H9 (cell line): ENCODE data around the gene TMEM135. TPM values are rescaled to one million over a fixed set of nuclear protein-coding genes. Genes with fewer than 3 reads are reported as not detected.

ENCODE experiments used
- DNase-seq: peaks from one replicate; pipeline ENCODE4 v3.0.0-alpha.2; 2017
- H2AFZ ChIP-seq: one replicate; pipeline ENCODE4 v1.6.1; 2013; ENCODE audit warnings: mild to moderate bottlenecking, low read length, control low read depth, moderate library complexity
- H2AK5ac ChIP-seq: 2 replicates; pipeline ENCODE4 v1.6.1; 2013; ENCODE audit warnings: low read length, control low read depth, mixed read lengths; ENCODE audit not compliant: insufficient read length
- H2BK120ac ChIP-seq: one replicate; pipeline ENCODE4 v1.6.1; 2013; ENCODE audit warnings: low read depth, mild to moderate bottlenecking, low read length, control low read depth, inconsistent platforms; ENCODE audit not compliant: poor library complexity, severe bottlenecking
- H2BK12ac ChIP-seq: 2 replicates; pipeline ENCODE4 v1.6.1; 2013; ENCODE audit warnings: low read length, control low read depth, mixed read lengths, low read depth; ENCODE audit not compliant: insufficient read length
- H2BK15ac ChIP-seq: 2 replicates; pipeline ENCODE4 v1.6.1; 2013; ENCODE audit warnings: low read depth, low read length, control low read depth
- H2BK20ac ChIP-seq: one replicate; pipeline ENCODE4 v1.6.1; 2013; ENCODE audit warnings: low read depth, mild to moderate bottlenecking, low read length, control low read depth, inconsistent platforms; ENCODE audit not compliant: poor library complexity, severe bottlenecking
- H2BK5ac ChIP-seq: 2 replicates; pipeline ENCODE4 v1.6.1; 2013; ENCODE audit warnings: low read length, control low read depth, mixed read lengths; ENCODE audit not compliant: insufficient read length
- H3K14ac ChIP-seq: 2 replicates; pipeline ENCODE4 v1.6.1; 2013; ENCODE audit warnings: low read length, control low read depth; ENCODE audit not compliant: insufficient read depth
- H3K18ac ChIP-seq: 2 replicates; pipeline ENCODE4 v1.6.1; 2013; ENCODE audit warnings: low read depth, mild to moderate bottlenecking, mixed read lengths, low read length, control low read depth; ENCODE audit not compliant: insufficient read length
- H3K23ac ChIP-seq: 2 replicates; pipeline ENCODE4 v1.6.1; 2013; ENCODE audit warnings: low read length, control low read depth, mixed read lengths, low read depth; ENCODE audit not compliant: insufficient read length
- H3K23me2 ChIP-seq: 2 replicates; pipeline ENCODE4 v1.6.1; 2013; ENCODE audit warnings: low read depth, mild to moderate bottlenecking, mixed read lengths, low read length, control low read depth; ENCODE audit not compliant: insufficient read length, poor library complexity, severe bottlenecking
- H3K27ac ChIP-seq: 2 replicates; pipeline ENCODE4 v1.5.1; 2013; ENCODE audit warnings: low read length, control low read depth, mixed read lengths, low read depth; ENCODE audit not compliant: insufficient read length
- H3K27me3 ChIP-seq: 2 replicates; pipeline ENCODE4 v1.6.1; 2013; ENCODE audit warnings: low read length, control low read depth, inconsistent platforms; ENCODE audit not compliant: insufficient read depth
- H3K4ac ChIP-seq: 2 replicates; pipeline ENCODE4 v1.6.1; 2013; ENCODE audit warnings: low read depth, mild to moderate bottlenecking, control low read depth, inconsistent platforms, low read length, moderate library complexity
- H3K4me1 ChIP-seq: 2 replicates; pipeline ENCODE4 v1.6.1; 2013; ENCODE audit warnings: low read length, control low read depth, inconsistent platforms; ENCODE audit not compliant: insufficient read depth
- H3K4me2 ChIP-seq: 2 replicates; pipeline ENCODE4 v1.6.1; 2013; ENCODE audit warnings: low read length, control low read depth, mixed read lengths; ENCODE audit not compliant: insufficient read length, insufficient read depth
- H3K56ac ChIP-seq: 2 replicates; pipeline ENCODE4 v1.6.1; 2013; ENCODE audit warnings: low read depth, mild to moderate bottlenecking, mixed read lengths, low read length, control low read depth; ENCODE audit not compliant: insufficient read length
- H3K79me1 ChIP-seq: 2 replicates; pipeline ENCODE4 v1.6.1; 2013; ENCODE audit warnings: low read depth, mild to moderate bottlenecking, moderate library complexity, low read length, control low read depth, inconsistent platforms; ENCODE audit not compliant: insufficient read depth, poor library complexity, severe bottlenecking
- H3K79me2 ChIP-seq: 2 replicates; pipeline ENCODE4 v1.6.1; 2013; ENCODE audit warnings: low read length, control low read depth, inconsistent platforms; ENCODE audit not compliant: insufficient read depth
- H3K9ac ChIP-seq: 2 replicates; pipeline ENCODE4 v1.6.1; 2013; ENCODE audit warnings: low read length, control low read depth, mixed read lengths; ENCODE audit not compliant: insufficient read length; ENCODE audit errors: extremely low read depth
- H3K9me3 ChIP-seq: one replicate; pipeline ENCODE4 v1.6.1; 2013; ENCODE audit warnings: low read depth, low read length, inconsistent platforms; ENCODE audit not compliant: control insufficient read depth
- H3T11ph ChIP-seq: one replicate; pipeline ENCODE4 v1.6.1; 2013; ENCODE audit warnings: mild to moderate bottlenecking, low read length, control low read depth, inconsistent platforms
- H4K20me1 ChIP-seq: one replicate; pipeline ENCODE4 v1.6.1; 2013; ENCODE audit not compliant: control insufficient read depth, insufficient read length, insufficient read depth
- H4K5ac ChIP-seq: 2 replicates; pipeline ENCODE4 v1.6.1; 2013; ENCODE audit warnings: low read depth, mild to moderate bottlenecking, mixed read lengths, low read length, control low read depth; ENCODE audit not compliant: insufficient read length
- H4K8ac ChIP-seq: replicated peaks from 2 replicates; pipeline ENCODE4 v1.6.1; 2013; ENCODE audit warnings: low read length, control low read depth, mixed read lengths, low read depth; ENCODE audit not compliant: insufficient read length
- H4K91ac ChIP-seq: 2 replicates; pipeline ENCODE4 v1.6.1; 2013; ENCODE audit warnings: low read depth, mild to moderate bottlenecking, moderate library complexity, mixed read lengths, low read length, control low read depth; ENCODE audit not compliant: insufficient read length
- H3K27ac Mint-ChIP-seq, 3 experiments: 2 replicates in 2 of 3; 3 replicates in 1 of 3; pipeline ENCODE4 v1.8.0; 2020 to 2021; ENCODE audit warnings: mixed read lengths in 3 of 3, mild to moderate bottlenecking in 1 of 3, moderate library complexity in 1 of 3
- H3K27me3 Mint-ChIP-seq: 2 replicates; pipeline ENCODE4 v1.8.0; 2021; ENCODE audit warnings: low read depth, mild to moderate bottlenecking, moderate library complexity, mixed read lengths
- H3K36me3 Mint-ChIP-seq, 3 experiments: 2 replicates in 2 of 3; 3 replicates in 1 of 3; pipeline ENCODE4 v1.8.0; 2020 to 2021; ENCODE audit warnings: low read depth in 3 of 3, mixed read lengths in 3 of 3; ENCODE audit not compliant: insufficient read depth in 1 of 3
- H3K4me1 Mint-ChIP-seq, 2 experiments: 2 replicates each; pipeline ENCODE4 v1.8.0; 2020; ENCODE audit warnings: mixed read lengths in 2 of 2
- H3K4me3 Mint-ChIP-seq, 2 experiments: 2 replicates in 1 of 2; 3 replicates in 1 of 2; pipeline ENCODE4 v1.8.0; 2020 to 2021; ENCODE audit warnings: mild to moderate bottlenecking in 2 of 2, mixed read lengths in 2 of 2, moderate library complexity in 1 of 2
- H3K9me3 Mint-ChIP-seq, 2 experiments: 2 replicates in 1 of 2; 3 replicates in 1 of 2; pipeline ENCODE4 v1.8.0; 2020; ENCODE audit warnings: mild to moderate bottlenecking in 2 of 2, mixed read lengths in 2 of 2, moderate library complexity in 1 of 2
- WGBS: extraction: QIAGEN DNeasy Blood & Tissue Kit; methylation state at CpG from one replicate; pipeline ENCODE4 v1.1.7; 2013; ENCODE audit warnings: missing lambda C conversion rate, low lambda C conversion rate, mixed read lengths; ENCODE audit not compliant: insufficient read length; ENCODE audit errors: extremely low coverage; 5-methylcytosine and 5-hydroxymethylcytosine counted together
- total RNA-seq: library from RNA; stranded (reverse); gene quantifications from 2 replicates; pipeline ENCODE4 v1.2.1, GENCODE V29; 2021
- TF ChIP-seq, protein P1 (sequence below): fragments of 200-600 bp; sonication (generic); conservative IDR thresholded peaks from 3 replicates; pipeline ENCODE4 v1.8.0; 2021; ENCODE audit warnings: antibody characterized with exemption, mild to moderate bottlenecking

Gene TMEM135
- total RNA-seq, 1 experiment from 2014 or later = 25.2 TPM

DNA sequence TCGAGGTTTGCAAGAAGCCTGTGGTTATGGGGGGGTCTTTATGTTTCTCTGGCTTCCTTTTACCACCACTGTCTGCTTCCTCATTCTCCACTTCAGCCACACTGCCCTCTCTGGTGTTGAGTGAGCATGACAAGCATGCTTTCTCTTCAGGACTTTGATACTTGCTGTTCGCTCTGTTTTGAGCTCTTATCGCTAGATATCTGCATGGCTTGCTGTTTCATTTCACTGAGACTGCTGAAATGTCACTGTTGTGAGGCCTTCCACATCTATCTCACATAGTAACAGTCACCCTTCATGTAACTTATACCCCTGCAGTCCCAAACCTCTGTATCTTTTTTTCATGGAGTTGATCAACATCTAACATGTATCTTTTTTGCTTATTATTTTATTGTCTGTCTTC is 59.8 kb downstream of the TMEM135 start:
- Histone ChIP-seq H2AFZ (no peak overlapping the region), H3K79me1 (no peaks in the 10 kb centered on the region), H3K9me3 (no peaks in the 10 kb centered on the region), H3K23me2 (no peaks in the 10 kb centered on the region), H3T11ph (no peak overlapping the region), H3K4me1 (no peaks in the 10 kb centered on the region), H4K91ac (no peak overlapping the region), H2AK5ac (no peak overlapping the region), H3K79me2 (no peaks in the 10 kb centered on the region), H3K4ac (no peak overlapping the region), H3K56ac (no peak overlapping the region), H2BK15ac (no peak overlapping the region), H3K27me3 (no peaks in the 10 kb centered on the region), H2BK5ac (no peak overlapping the region), H3K14ac (no peak overlapping the region), H4K8ac (no peak overlapping the region), H4K20me1 (no peaks in the 10 kb centered on the region), H3K9ac (no peak overlapping the region), H2BK120ac (no peak overlapping the region), H2BK12ac (no peak overlapping the region), H3K4me2 (no peak overlapping the region), H3K27ac (no peak overlapping the region), H2BK20ac (no peak overlapping the region), H3K18ac (no peak overlapping the region), H3K23ac (no peak overlapping the region), H4K5ac (no peak overlapping the region)
- Mint-ChIP-seq H3K9me3 (peaks cover 2 to 4% of the 10 kb centered on the region in 2 experiments; a peak in 2 of 5 replicates), H3K36me3 (peaks cover 2 to 8% (median 6%) of the 10 kb centered on the region in 3 experiments; a peak in 5 of 7 replicates), H3K4me3 (no peak overlapping the region), H3K27ac (no peak overlapping the region), H3K27me3 (no peaks in the 10 kb centered on the region), H3K4me1 (peaks cover 0 to 2% of the 10 kb centered on the region in 2 experiments; a peak in 2 of 4 replicates)
- DNase-seq = peak; percentile 55
- no CpG with 5 or more reads among the region's 3 CpGs for WGBS
- TF ChIP-seq, protein P1, sequence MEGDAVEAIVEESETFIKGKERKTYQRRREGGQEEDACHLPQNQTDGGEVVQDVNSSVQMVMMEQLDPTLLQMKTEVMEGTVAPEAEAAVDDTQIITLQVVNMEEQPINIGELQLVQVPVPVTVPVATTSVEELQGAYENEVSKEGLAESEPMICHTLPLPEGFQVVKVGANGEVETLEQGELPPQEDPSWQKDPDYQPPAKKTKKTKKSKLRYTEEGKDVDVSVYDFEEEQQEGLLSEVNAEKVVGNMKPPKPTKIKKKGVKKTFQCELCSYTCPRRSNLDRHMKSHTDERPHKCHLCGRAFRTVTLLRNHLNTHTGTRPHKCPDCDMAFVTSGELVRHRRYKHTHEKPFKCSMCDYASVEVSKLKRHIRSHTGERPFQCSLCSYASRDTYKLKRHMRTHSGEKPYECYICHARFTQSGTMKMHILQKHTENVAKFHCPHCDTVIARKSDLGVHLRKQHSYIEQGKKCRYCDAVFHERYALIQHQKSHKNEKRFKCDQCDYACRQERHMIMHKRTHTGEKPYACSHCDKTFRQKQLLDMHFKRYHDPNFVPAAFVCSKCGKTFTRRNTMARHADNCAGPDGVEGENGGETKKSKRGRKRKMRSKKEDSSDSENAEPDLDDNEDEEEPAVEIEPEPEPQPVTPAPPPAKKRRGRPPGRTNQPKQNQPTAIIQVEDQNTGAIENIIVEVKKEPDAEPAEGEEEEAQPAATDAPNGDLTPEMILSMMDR = peak; percentile 74
